Sigmoid colon (tissue), 7 donors: ENCODE data around the gene MYO7B. TPM values are rescaled to one million over a fixed set of nuclear protein-coding genes. Genes with fewer than 3 reads are reported as not detected.

ENCODE experiments used
- DNase-seq: peaks from one replicate; pipeline ENCODE4 v3.0.0-alpha.2; 2019
- H3K27ac ChIP-seq, 4 donors: fragments of 200-600 bp; sonication (generic); one replicate each; pipeline ENCODE4 v1.5.1; 2016 to 2019; ENCODE audit warnings: mild to moderate bottlenecking in 1 of 4
- H3K27me3 ChIP-seq, 3 donors: fragments of 200-600 bp; sonication (generic); one replicate each; pipeline ENCODE4 v1.5.1; 2019; ENCODE audit warnings: mild to moderate bottlenecking in 1 of 3
- H3K36me3 ChIP-seq, 4 donors: fragments of 200-600 bp; sonication (generic); one replicate each; pipeline ENCODE4 v1.5.1; 2016 to 2019
- H3K4me1 ChIP-seq, 4 donors: fragments of 200-600 bp; sonication (generic); one replicate each; pipeline ENCODE4 v1.5.1; 2017 to 2019
- H3K4me3 ChIP-seq, 4 donors: fragments of 200-600 bp; sonication (generic); one replicate each; pipeline ENCODE4 v1.5.1; 2017 to 2019; ENCODE audit warnings: mild to moderate bottlenecking in 2 of 4, moderate library complexity in 1 of 4
- H3K9me3 ChIP-seq, 4 donors: fragments of 200-600 bp in 3 of 4; sonication (generic) in 3 of 4; one replicate each; pipeline versions ENCODE4 v1.5.1 to v1.6.1; 2013 to 2019
- EP300 ChIP-seq, 4 donors: sonication (generic); formaldehyde crosslinking; IDR thresholded peaks; one replicate each; pipeline ENCODE4 v1.6.1; 2017; ENCODE audit warnings: antibody characterized with exemption in 4 of 4
- POLR2A ChIP-seq, 2 donors: fragments of 450-650 bp; IDR thresholded peaks; one replicate each; pipeline ENCODE4 v1.6.1; 2016; ENCODE audit warnings: antibody characterized with exemption in 2 of 2, mild to moderate bottlenecking in 2 of 2, moderate library complexity in 2 of 2
- POLR2AphosphoS5 ChIP-seq, 4 donors: sonication (generic); formaldehyde crosslinking; IDR thresholded peaks; one replicate each; pipeline ENCODE4 v1.6.1; 2017; ENCODE audit warnings: antibody characterized with exemption in 4 of 4
- WGBS, 2 donors: extraction: QIAGEN DNeasy Blood & Tissue Kit; methylation state at CpG; one replicate each; pipeline ENCODE4 v1.1.7; 2013; 5-methylcytosine and 5-hydroxymethylcytosine counted together
- intact Hi-C: fragments of 100-400 bp; cut with DNase I; formaldehyde crosslinking; loops from one replicate; pipeline ENCODE4 v1.15.1; 2023
- polyA plus RNA-seq, 3 donors: library from polyadenylated mRNA; stranded (reverse); fragments of 200-250 nt; gene quantifications; one replicate each; pipeline ENCODE4 v1.2.3, GENCODE V29; 2013
- total RNA-seq, 4 donors: library from RNA; depleted of rRNA; stranded (reverse); fragments of >200 nt; gene quantifications; one replicate each; pipeline ENCODE4 v1.1.0, GENCODE V29; 2016
- TF ChIP-seq, protein P1 (sequence below), 4 experiments: fragments of 450-650 bp in 3 of 4; fragments of 200-600 bp in 1 of 4; IDR thresholded peaks; one replicate each; pipeline ENCODE4 v1.5.1; 2016 to 2019; ENCODE audit warnings: antibody characterized with exemption in 4 of 4, mild to moderate bottlenecking in 3 of 4, moderate library complexity in 2 of 4
- donor health status: healthy with polysubstance abuse.
- donor health status: Bipolar disorder and iron deficiency.
- donor health status: healthy.

Gene MYO7B
- total and polyA plus RNA-seq, 7 donors, result 0.54 to 128 (median 30.3) TPM; not detected in 1

- peak; percentile 77 for DNase-seq
- 94% methylated on average over 25 of the region's 25 CpGs for WGBS, 2 donors
- Histone ChIP-seq H3K4me3 (no peak overlapping the region), H3K27ac (peak overlapping the region in 3 of 4 donors; percentile 89 to 97 (median 96)), H3K9me3 (no peaks in the 10 kb centered on the region), H3K4me1 (peaks cover 0 to 73% (median 59%) of the 10 kb centered on the region in 4 donors), H3K36me3 (no peaks in the 10 kb centered on the region), H3K27me3 (no peaks in the 10 kb centered on the region)
- intact Hi-C loops, result loop anchor here (10.0 kb wide), 1 partner anchor 54 kb away; no protein-coding TSS in a partner anchor
- TF ChIP-seq POLR2AphosphoS5 (IDR thresholded peaks at IDR 0.05) (peak; percentile 44 to 82 (median 66)), POLR2A (IDR thresholded peaks at IDR 0.05) (no peak), EP300 (IDR thresholded peaks at IDR 0.05) (no peak)
- TF ChIP-seq, protein P1, sequence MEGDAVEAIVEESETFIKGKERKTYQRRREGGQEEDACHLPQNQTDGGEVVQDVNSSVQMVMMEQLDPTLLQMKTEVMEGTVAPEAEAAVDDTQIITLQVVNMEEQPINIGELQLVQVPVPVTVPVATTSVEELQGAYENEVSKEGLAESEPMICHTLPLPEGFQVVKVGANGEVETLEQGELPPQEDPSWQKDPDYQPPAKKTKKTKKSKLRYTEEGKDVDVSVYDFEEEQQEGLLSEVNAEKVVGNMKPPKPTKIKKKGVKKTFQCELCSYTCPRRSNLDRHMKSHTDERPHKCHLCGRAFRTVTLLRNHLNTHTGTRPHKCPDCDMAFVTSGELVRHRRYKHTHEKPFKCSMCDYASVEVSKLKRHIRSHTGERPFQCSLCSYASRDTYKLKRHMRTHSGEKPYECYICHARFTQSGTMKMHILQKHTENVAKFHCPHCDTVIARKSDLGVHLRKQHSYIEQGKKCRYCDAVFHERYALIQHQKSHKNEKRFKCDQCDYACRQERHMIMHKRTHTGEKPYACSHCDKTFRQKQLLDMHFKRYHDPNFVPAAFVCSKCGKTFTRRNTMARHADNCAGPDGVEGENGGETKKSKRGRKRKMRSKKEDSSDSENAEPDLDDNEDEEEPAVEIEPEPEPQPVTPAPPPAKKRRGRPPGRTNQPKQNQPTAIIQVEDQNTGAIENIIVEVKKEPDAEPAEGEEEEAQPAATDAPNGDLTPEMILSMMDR (IDR thresholded peaks at IDR 0.05), result no peak
These were observed 95.5 kb downstream of the MYO7B start for GRCh38 chr2:127630864-127631540.

DNA sequence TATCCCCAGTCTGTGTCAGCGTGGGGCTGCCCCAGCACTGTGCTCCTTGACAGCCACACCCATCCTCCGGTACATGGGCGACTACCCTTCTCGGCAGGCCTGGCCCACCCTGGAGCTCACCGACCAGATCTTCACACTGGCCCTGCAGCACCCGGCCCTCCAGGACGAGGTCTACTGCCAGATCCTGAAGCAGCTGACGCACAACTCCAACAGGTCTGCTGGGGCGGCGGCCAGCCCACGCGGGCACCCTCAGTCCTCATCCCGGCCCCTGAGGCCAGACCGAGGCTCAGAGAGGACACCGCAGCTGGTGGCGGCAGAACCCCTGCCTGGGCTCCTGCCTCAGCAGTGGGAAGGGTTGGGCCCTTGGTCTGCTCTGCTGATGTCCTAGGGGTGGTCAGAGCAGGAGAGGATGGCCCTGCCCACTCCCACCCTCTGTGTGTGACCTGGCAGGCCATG is 96.1 kb downstream of the MYO7B start:
- peak; percentile 90 for DNase-seq
- H3K9me3 ChIP-seq, result no peaks in the 10 kb centered on the region
- WGBS, 2 donors, result 89 to 95% methylated on average over 16 of the region's 16 CpGs
- peak in 3 of 4 donors; percentile 39 to 70 (median 69) for TF ChIP-seq POLR2AphosphoS5 (IDR thresholded peaks at IDR 0.05)
- TF ChIP-seq, protein P1 (IDR thresholded peaks at IDR 0.05), result no peak
- TF ChIP-seq EP300 (IDR thresholded peaks at IDR 0.05), result peak in 1 of 4 donors; percentile 18
- TF ChIP-seq POLR2A (IDR thresholded peaks at IDR 0.05), result no peak
- no peaks in the 10 kb centered on the region for H3K36me3 ChIP-seq
- no peak overlapping the region for H3K4me3 ChIP-seq
- intact Hi-C loops, result loop anchor here (10.0 kb wide), 1 partner anchor 53 kb away; no protein-coding TSS in a partner anchor
- H3K4me1 ChIP-seq, result peaks cover 0 to 78% (median 64%) of the 10 kb centered on the region in 4 donors
- H3K27ac ChIP-seq, result peak overlapping the region; percentile 25 to 97 (median 92)
- H3K27me3 ChIP-seq, result no peaks in the 10 kb centered on the region

GRCh38 chr2:127631997-127632581 is 96.6 kb downstream of the MYO7B start:
- no peaks in the 10 kb centered on the region for H3K9me3 ChIP-seq
- TF ChIP-seq POLR2AphosphoS5 (IDR thresholded peaks at IDR 0.05) (peak in 2 of 4 donors; percentile 3 to 22), EP300 (IDR thresholded peaks at IDR 0.05) (no peak)
- peaks cover 0 to 78% (median 68%) of the 10 kb centered on the region in 4 donors for H3K4me1 ChIP-seq

DNA sequence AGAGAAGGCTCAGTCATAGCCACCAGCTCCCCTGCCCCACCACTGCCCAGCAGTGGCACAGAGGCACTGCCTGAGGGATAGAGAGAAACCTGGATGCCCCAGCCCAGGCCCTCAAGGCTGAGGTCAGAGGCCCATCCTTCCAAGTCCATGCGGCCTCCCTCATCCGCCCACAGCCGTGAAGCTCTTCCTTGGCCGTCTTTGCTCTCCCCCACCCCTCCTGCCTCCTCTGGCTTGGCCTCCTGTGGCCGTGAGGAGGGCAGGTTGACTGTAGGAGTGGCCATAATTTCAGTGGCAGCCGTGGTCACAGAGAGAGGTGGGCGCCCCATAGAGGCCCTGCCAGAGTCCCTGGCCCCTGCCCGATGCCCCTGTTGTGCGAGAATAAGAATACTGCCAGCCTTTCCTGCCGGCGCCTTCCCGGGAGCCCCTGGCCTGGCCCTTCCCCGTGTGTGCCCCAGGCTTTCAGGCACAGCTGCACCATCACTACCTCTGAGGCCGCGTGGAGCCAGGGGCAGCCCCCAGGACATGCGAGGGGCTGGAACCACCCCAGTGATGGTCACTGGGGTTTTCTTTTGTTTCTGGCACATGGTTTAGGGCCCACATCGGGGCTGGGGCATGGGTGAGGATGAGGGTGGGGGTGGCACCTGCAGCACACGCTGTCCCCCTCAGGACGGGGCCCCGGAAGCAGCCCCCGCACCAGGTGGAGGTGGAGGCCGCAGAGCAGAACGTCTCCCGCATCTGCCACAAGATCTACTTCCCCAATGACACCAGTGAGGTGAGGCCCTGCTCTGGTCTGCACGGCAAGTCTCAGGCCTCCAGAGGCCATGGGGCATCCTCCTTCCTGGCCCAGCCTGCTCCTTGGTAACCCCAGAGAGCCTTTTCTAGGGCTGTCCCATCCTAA is 97.4 kb downstream of the MYO7B start:
- TF ChIP-seq, protein P1 (IDR thresholded peaks at IDR 0.05), result no peak
- TF ChIP-seq POLR2AphosphoS5 (IDR thresholded peaks at IDR 0.05), result peak in 2 of 4 donors; percentile 53 to 64
- Histone ChIP-seq H3K27ac (peak overlapping the region; percentile 49 to 97 (median 92)), H3K27me3 (no peaks in the 10 kb centered on the region), H3K4me3 (no peak overlapping the region), H3K36me3 (peaks cover 0 to 2% (median 0%) of the 10 kb centered on the region in 4 donors), H3K9me3 (no peaks in the 10 kb centered on the region), H3K4me1 (peaks cover 0 to 86% (median 76%) of the 10 kb centered on the region in 4 donors)
- intact Hi-C loops, result loop anchor here (10.0 kb wide), 1 partner anchor 52 kb away; no protein-coding TSS in a partner anchor
- 69 to 89% methylated on average over 25 of the region's 25 CpGs for WGBS, 2 donors
- DNase-seq, result peak; percentile 76

More at GRCh38 chr2:127631997-127632581, 96.6 kb downstream of the MYO7B start:
- WGBS, 2 donors, result 82 to 93% methylated on average over 17 of the region's 17 CpGs
- DNase-seq, result peak; percentile 81
- no peaks in the 10 kb centered on the region for H3K27me3 ChIP-seq
- H3K36me3 ChIP-seq, result no peaks in the 10 kb centered on the region
- H3K27ac ChIP-seq, result peak overlapping the region; percentile 25 to 97 (median 92)
- intact Hi-C loops, result loop anchor here (10.0 kb wide), 1 partner anchor 53 kb away; no protein-coding TSS in a partner anchor
- no peak overlapping the region for H3K4me3 ChIP-seq
